GM12878 (cell line): ENCODE data around the gene TBC1D19. TPM values are rescaled to one million over a fixed set of nuclear protein-coding genes. Genes with fewer than 3 reads are reported as not detected.

Source experiments
- ATAC-seq: fragments of 200-7000 bp; cut with Tn5 transposase; 3 replicates; pipeline ENCODE4 v1.9.1; 2020; ENCODE audit warnings: mild to moderate bottlenecking, moderate library complexity
- BruUV-seq: library from RNA; stranded (reverse); fragments of 400-500 nt; replicated peaks from 2 replicates; lab custom pipeline; 2021; lab: Mats Ljungman, UMichigan
- CTCF ChIA-PET: fragments of 300-600 bp; sonication (Branson Sonifier 250); formaldehyde crosslinking; extraction: SDS; loops from one replicate; lab custom pipeline; 2021; ENCODE audit warnings: inconsistent platforms; lab: Yijun Ruan, JAX
- POLR2A ChIA-PET: fragments of 350-600 bp; formaldehyde crosslinking; extraction: SDS; loops from one replicate; lab custom pipeline; 2021; ENCODE audit warnings: inconsistent platforms; lab: Charles Lee
- RAD21 ChIA-PET: fragments of 300-600 bp; sonication (Branson Sonifier 250); formaldehyde crosslinking; loops from one replicate; lab custom pipeline; 2023; ENCODE audit warnings: antibody characterized with exemption; ENCODE audit not compliant: unreplicated experiment; lab: Charles Lee
- SMC1A ChIA-PET: fragments of 300-600 bp; sonication (Branson Sonifier 250); formaldehyde crosslinking; loops from one replicate; lab custom pipeline; 2023; ENCODE audit not compliant: unreplicated experiment, uncharacterized antibody; lab: Charles Lee
- DNase-seq: peaks from one replicate; pipeline ENCODE4 v3.0.0-alpha.2; 2011; ENCODE audit warnings: low read depth, low spot score
- FAIRE-seq: peaks from 3 replicates; lab custom pipeline; 2011; peaks lifted over from hg19 to GRCh38; lab: Jason Lieb, UNC
- H2AFZ ChIP-seq: 2 replicates; pipeline ENCODE4 v1.6.0; 2011; ENCODE audit warnings: low read depth, low read length, control low read depth; ENCODE audit not compliant: control insufficient read depth
- H3K27ac ChIP-seq: 2 replicates; pipeline ENCODE4 v1.5.1; 2011; ENCODE audit warnings: control low read depth; ENCODE audit not compliant: control insufficient read depth, insufficient read depth
- H3K27me3 ChIP-seq, 2 experiments: replicated peaks in 1 of 2; 2 replicates each; pipeline versions ENCODE4 v1.6.0 to v1.6.1; 2011; ENCODE audit warnings: low read length in 1 of 2; ENCODE audit not compliant: control insufficient read depth in 2 of 2, insufficient read depth in 2 of 2
- H3K36me3 ChIP-seq, 2 experiments: 2 replicates each; pipeline ENCODE4 v1.5.1; 2011; ENCODE audit warnings: low read length in 1 of 2; ENCODE audit not compliant: control insufficient read depth in 2 of 2, insufficient read depth in 2 of 2
- H3K4me1 ChIP-seq: 2 replicates; pipeline ENCODE4 v1.6.1; 2011; ENCODE audit warnings: mild to moderate bottlenecking, low read length, moderate library complexity, mixed read lengths; ENCODE audit not compliant: control insufficient read depth, insufficient read depth
- H3K4me2 ChIP-seq: 2 replicates; pipeline ENCODE4 v1.6.0; 2011; ENCODE audit warnings: control low read depth; ENCODE audit not compliant: control insufficient read depth, insufficient read depth
- H3K4me3 ChIP-seq: fragments of 200-600 bp; sonication (generic); 2 replicates; pipeline ENCODE4 v1.5.1; 2016
- H3K79me2 ChIP-seq: 2 replicates; pipeline ENCODE4 v1.6.0; 2011; ENCODE audit warnings: low read length; ENCODE audit not compliant: control insufficient read depth, insufficient read depth
- H3K9ac ChIP-seq: 2 replicates; pipeline ENCODE4 v1.8.0; 2011; ENCODE audit warnings: low read length, control low read depth, mixed read lengths; ENCODE audit not compliant: control insufficient read depth, insufficient read depth
- H3K9me3 ChIP-seq: replicated peaks from 3 replicates; pipeline ENCODE4 v1.5.1; 2011; ENCODE audit warnings: mild to moderate bottlenecking, low read length; ENCODE audit not compliant: control insufficient read depth, insufficient read depth
- H4K20me1 ChIP-seq: 2 replicates; pipeline ENCODE4 v1.6.0; 2011; ENCODE audit not compliant: control insufficient read depth, insufficient read depth
- CHD4 ChIP-seq: fragments of 200-600 bp; sonication (generic); IDR thresholded peaks from 2 replicates; pipeline ENCODE4 v1.6.1; 2016; ENCODE audit warnings: mild to moderate bottlenecking
- EED ChIP-seq: sonication (generic); IDR thresholded peaks from 2 replicates; pipeline ENCODE4 v1.6.1; 2016; ENCODE audit warnings: antibody characterized with exemption, low read depth
- HCFC1 ChIP-seq: fragments of 150-350 bp; IDR thresholded peaks from 2 replicates; pipeline ENCODE4 v1.6.1; 2014; ENCODE audit warnings: low read length
- HDAC2 ChIP-seq: fragments of 200-600 bp; sonication (generic); IDR thresholded peaks from 2 replicates; pipeline ENCODE4 v1.6.1; 2017
- NR2C1 ChIP-seq: fragments of 450-650 bp; IDR thresholded peaks from 2 replicates; pipeline ENCODE4 v1.6.1; 2017; ENCODE audit warnings: antibody characterized with exemption, mild to moderate bottlenecking, moderate library complexity
- RBBP5 ChIP-seq: fragments of 200-600 bp; sonication (generic); conservative IDR thresholded peaks from 2 replicates; pipeline ENCODE4 v1.6.1; 2016
- TBL1XR1 ChIP-seq: IDR thresholded peaks from 2 replicates; pipeline ENCODE4 v1.6.1; 2012; ENCODE audit warnings: low read depth, low read length, improper control_type of control experiment
- WGBS: methylation state at CpG from one replicate; pipeline ENCODE4 v1.1.6; 2016; ENCODE audit warnings: low lambda C conversion rate; ENCODE audit not compliant: insufficient replicate concordance, insufficient coverage; ENCODE audit errors: missing lambda C conversion rate; 5-methylcytosine and 5-hydroxymethylcytosine counted together
- in situ Hi-C: fragments of 300-500 bp; cut with MboI; formaldehyde crosslinking; loops from 9 replicates; pipeline ENCODE4 v1.14.3; 2018; ENCODE audit warnings: mixed read lengths
- intact Hi-C: fragments of 100-400 bp; cut with micrococcal nuclease; formaldehyde crosslinking; loops from one replicate; pipeline ENCODE4 v1.14.2; 2022; ENCODE audit not compliant: unreplicated experiment
- polyA plus RNA-seq, 11 experiments: library from polyadenylated mRNA; depleted of rRNA in 4 of 11; unstranded in 6 of 11; stranded (reverse) in 5 of 11; fragments of >200 nt; fragmentation: Nextera tagmentation in 4 of 11; fragmentation: Illumina TruSeq in 1 of 11; extraction: Ambion mirVana in 4 of 11; extraction: Trizol in 1 of 11; gene quantifications; 1 replicate in 1 of 11; 2 replicates in 10 of 11; pipeline versions ENCODE4 v1.2.1 to v1.2.3, GENCODE V29; 2011 to 2016; ENCODE audit warnings: inconsistent platforms in 2 of 11, missing spikeins in 2 of 11, low read depth in 1 of 11
- total RNA-seq, 4 experiments: library from RNA; depleted of rRNA in 3 of 4; stranded (reverse); fragments of >200 nt in 3 of 4; fragmentation: Illumina TruSeq in 1 of 4; extraction: Trizol in 1 of 4; gene quantifications; 2 replicates each; pipeline versions ENCODE4 v1.2.1 to v1.2.3, GENCODE V29; 2013 to 2021
- TF ChIP-seq, protein P1 (sequence below): fragments of 450-650 bp; formaldehyde crosslinking; IDR thresholded peaks from 2 replicates; pipeline ENCODE4 v1.4.0; 2022; ENCODE audit warnings: mild to moderate bottlenecking, moderate library complexity
- TF ChIP-seq, protein P2 (sequence below): IDR thresholded peaks from 2 replicates; pipeline ENCODE4 v1.6.1; 2012; ENCODE audit warnings: low read depth, low read length, improper control_type of control experiment

The TBC1D19 gene
- total and polyA plus RNA-seq, 10 of the 15 experiments (the other 5 are each of a cell fraction or from before 2014, with no cell fraction given) = 0.29 to 3.9 (median 2.1) TPM

- H3K36me3 ChIP-seq = no peaks in the 10 kb centered on the region
- no peaks in the 10 kb centered on the region for H3K79me2 ChIP-seq
- intact Hi-C loops = no loop called here
- no peaks in the 10 kb centered on the region for H4K20me1 ChIP-seq
- in situ Hi-C loops = no loop called here
- ChIA-PET RAD21 (no interaction called here), CTCF (no interaction called here), SMC1A (no interaction called here), POLR2A (no interaction called here)
- no peak for ATAC-seq
- no peaks in the 10 kb centered on the region for H3K9me3 ChIP-seq
- no peak for FAIRE-seq
- H3K9ac ChIP-seq = no peak overlapping the region
- H3K4me2 ChIP-seq = no peak overlapping the region
- H3K27ac ChIP-seq = no peak overlapping the region
- no TSS peak for BruUV-seq
- no peak for DNase-seq
- no peak overlapping the region for H3K4me3 ChIP-seq
- H3K4me1 ChIP-seq = no peaks in the 10 kb centered on the region
- no peaks in the 10 kb centered on the region for H3K27me3 ChIP-seq
- H2AFZ ChIP-seq = no peak overlapping the region
- no peak for TF ChIP-seq RBBP5
- TF ChIP-seq, protein P1, sequence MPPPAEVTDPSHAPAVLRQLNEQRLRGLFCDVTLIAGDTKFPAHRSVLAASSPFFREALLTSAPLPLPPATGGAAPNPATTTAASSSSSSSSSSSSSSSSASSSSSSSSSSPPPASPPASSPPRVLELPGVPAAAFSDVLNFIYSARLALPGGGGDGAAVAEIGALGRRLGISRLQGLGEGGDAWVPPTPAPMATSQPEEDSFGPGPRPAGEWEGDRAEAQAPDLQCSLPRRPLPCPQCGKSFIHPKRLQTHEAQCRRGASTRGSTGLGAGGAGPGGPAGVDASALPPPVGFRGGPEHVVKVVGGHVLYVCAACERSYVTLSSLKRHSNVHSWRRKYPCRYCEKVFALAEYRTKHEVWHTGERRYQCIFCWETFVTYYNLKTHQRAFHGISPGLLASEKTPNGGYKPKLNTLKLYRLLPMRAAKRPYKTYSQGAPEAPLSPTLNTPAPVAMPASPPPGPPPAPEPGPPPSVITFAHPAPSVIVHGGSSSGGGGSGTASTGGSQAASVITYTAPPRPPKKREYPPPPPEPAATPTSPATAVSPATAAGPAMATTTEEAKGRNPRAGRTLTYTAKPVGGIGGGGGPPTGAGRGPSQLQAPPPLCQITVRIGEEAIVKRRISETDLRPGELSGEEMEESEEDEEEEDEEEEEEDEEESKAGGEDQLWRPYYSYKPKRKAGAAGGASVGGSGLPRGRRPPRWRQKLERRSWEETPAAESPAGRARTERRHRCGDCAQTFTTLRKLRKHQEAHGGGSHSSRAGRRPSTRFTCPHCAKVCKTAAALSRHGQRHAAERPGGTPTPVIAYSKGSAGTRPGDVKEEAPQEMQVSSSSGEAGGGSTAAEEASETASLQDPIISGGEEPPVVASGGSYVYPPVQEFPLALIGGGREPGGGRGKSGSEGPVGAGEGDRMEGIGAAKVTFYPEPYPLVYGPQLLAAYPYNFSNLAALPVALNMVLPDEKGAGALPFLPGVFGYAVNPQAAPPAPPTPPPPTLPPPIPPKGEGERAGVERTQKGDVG (CRISPR knock-in tag) = no peak
- TF ChIP-seq HCFC1 = no peak
- TF ChIP-seq HDAC2 = no peak
- TF ChIP-seq NR2C1 = no peak
- TF ChIP-seq, protein P2, sequence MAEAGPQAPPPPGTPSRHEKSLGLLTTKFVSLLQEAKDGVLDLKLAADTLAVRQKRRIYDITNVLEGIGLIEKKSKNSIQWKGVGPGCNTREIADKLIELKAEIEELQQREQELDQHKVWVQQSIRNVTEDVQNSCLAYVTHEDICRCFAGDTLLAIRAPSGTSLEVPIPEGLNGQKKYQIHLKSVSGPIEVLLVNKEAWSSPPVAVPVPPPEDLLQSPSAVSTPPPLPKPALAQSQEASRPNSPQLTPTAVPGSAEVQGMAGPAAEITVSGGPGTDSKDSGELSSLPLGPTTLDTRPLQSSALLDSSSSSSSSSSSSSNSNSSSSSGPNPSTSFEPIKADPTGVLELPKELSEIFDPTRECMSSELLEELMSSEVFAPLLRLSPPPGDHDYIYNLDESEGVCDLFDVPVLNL = no peak
- TF ChIP-seq TBL1XR1 = no peak
- TF ChIP-seq CHD4 = no peak
- TF ChIP-seq EED = no peak
- TF ChIP-seq, all 136 proteins: peak for 0
- WGBS = 80% methylated on average over 1 of the region's 1 CpG
Measured at GRCh38 chr4:26613237-26613636, 29.4 kb downstream of the TBC1D19 start.
